Activated CD4-positive, CD25-positive, alpha-beta regulatory T cell treated with anti-CD3 and anti-CD28 coated beads, Interleukin-2, amount 50 U/mL, for 24 hours (primary cell): ENCODE measurements around the gene GABRB1.

Experiments used
- ATAC-seq, 2 donors: fragments of 150-1000 bp; cut with Tn5 transposase; one replicate each; pipeline ENCODE4 v1.10.0; 2021; ENCODE audit warnings: mild to moderate bottlenecking in 1 of 2, moderate library complexity in 1 of 2

GABRB1 gene

DNA sequence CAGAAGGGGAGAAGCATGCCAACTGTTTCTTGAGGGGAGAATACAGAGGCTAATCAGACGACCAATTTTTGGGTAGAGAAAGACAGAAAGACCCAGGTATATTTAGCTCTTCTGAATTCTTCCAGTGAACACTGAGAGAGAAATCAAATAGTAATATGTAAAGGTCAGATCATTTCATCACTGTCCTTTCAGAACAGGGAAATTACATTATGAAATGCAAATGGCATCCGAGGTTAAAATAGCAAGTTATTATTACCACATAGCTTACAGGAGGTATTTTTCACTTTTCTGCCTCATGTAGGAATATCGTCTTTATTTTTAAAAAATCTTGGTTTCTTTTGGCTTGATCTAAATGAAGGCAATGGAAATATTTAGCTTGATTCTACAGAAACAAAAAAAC lies 18.0 kb downstream of the GABRB1 start:
- ATAC-seq: no peak

GRCh38 chr4:47050761-47051725 lies 19.7 kb downstream of the GABRB1 start:
- no peak for ATAC-seq

- ATAC-seq: no peak
These were observed 22.1 kb downstream of the GABRB1 start for GRCh38 chr4:47053485-47053884.

GRCh38 chr4:47054130-47054529 lies 22.8 kb downstream of the GABRB1 start:
- ATAC-seq: no peak

- ATAC-seq: no peak
These were observed 26.6 kb downstream of the GABRB1 start for GRCh38 chr4:47057991-47058390.

GRCh38 chr4:47060561-47060960 lies 29.2 kb downstream of the GABRB1 start:
- ATAC-seq: no peak

DNA sequence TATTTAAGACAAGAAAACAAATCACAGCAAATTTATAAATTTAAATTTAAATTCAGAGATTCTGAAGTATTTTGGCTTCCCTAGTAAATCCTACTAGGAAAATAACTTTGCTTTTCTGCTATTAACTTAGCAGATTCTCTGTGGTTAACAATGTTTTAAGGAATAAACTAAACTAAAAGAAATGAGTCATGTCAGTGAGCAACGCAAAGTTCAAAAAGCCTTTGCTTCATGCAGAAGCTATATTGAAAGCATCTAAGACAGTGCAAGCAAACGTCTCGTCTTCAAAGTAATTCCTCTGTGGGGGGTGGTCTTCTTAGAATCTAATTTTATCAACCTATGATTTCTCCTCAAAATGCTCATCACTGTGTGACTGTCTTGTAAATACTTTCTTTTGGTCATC lies 30.1 kb downstream of the GABRB1 start:
- ATAC-seq: no peak

- ATAC-seq: no peak
These were observed 33.7 kb downstream of the GABRB1 start for GRCh38 chr4:47065051-47065481.

DNA sequence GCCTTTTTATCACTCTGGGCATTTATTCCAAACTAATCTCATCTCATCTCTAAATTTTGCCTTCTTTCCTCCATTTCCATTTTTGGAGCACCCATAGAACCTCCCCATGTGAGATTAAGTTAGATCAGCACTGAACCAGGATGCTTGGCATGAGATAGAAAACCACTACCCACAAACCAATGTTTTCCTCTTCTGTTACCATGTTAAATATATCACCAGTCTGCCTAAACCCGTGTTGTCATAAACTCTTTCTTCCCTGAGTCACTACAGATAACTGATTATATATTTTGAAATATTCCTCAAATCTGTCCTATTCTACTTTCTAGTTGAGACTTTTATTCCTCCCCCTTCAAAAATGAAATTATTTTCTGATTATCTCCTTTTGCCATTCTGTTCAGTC lies 37.6 kb downstream of the GABRB1 start:
- ATAC-seq: no peak

DNA sequence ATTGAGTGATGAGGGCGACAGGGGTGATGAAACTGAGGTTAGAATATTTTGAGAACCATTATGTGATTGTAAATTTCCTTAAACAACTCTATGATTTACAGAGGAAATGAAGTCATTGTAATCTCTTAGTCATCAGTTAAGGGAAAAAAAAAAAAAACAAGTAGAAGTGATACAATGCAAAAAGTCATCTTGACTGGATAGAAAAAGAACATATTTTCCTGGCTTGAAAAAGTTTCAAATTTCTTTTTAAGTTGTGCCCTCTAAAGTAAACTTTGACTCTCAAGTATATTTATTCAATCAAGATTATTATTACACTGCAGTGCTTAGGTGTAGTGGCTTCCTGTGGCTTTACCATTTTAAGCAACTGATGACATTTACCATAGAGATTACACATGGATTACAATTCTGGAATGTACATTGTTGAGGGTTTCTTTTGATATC lies 40.6 kb downstream of the GABRB1 start:
- no peak for ATAC-seq

GRCh38 chr4:47073647-47074046 lies 42.3 kb downstream of the GABRB1 start:
- ATAC-seq: no peak

- ATAC-seq: no peak
These were observed 43.4 kb downstream of the GABRB1 start for GRCh38 chr4:47074816-47075215.

- ATAC-seq: no peak
These were observed 43.9 kb downstream of the GABRB1 start for GRCh38 chr4:47075262-47075661.

DNA sequence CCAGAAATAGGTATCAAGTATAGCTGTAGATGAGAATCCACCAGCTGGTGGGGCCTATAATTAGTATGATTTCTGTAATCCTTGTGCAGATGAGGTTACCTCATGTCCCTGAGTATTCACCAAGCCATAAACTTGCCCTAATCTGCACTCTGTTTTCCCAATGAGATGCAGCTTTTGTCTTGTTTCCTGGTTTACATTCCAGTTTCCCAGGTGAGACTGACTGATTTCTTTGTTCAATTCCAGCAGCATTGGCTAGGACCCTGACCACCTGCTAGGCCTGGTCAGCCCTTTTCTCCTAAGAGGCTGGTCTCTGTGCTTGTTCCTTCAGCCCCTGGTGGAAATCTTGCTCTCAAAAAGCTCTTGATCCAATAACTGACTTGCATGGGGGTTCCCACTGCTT lies 44.6 kb downstream of the GABRB1 start:
- ATAC-seq: no peak

GRCh38 chr4:47084111-47084510 lies 52.7 kb downstream of the GABRB1 start:
- ATAC-seq: no peak

GRCh38 chr4:47084795-47085194 lies 53.4 kb downstream of the GABRB1 start:
- ATAC-seq: no peak

GRCh38 chr4:47088298-47088697 lies 56.9 kb downstream of the GABRB1 start:
- ATAC-seq: no peak

GRCh38 chr4:47095884-47096283 lies 64.5 kb downstream of the GABRB1 start:
- ATAC-seq: no peak

GRCh38 chr4:47101453-47101852 lies 70.1 kb downstream of the GABRB1 start:
- no peak for ATAC-seq

GRCh38 chr4:47104986-47105385 lies 73.6 kb downstream of the GABRB1 start:
- no peak for ATAC-seq

GRCh38 chr4:47106561-47106960 lies 75.2 kb downstream of the GABRB1 start:
- no peak for ATAC-seq

DNA sequence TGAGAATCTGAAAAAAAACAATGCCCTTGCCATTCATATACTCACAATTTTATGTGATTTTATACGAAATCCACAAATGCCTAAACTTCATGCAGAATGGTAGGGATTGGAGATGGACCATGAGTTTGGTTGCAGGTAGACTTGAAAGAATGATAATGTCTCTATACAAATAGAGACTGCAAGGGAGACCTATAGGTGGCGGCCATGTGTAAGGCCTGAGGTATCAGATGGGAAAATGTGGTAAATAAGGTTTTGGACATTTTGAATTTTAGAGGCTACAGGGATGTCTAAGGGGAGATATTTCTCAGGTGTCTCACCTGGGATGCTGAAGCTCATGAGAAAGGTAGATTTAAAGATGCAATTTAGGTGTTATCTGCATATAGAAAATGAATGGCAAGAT lies 78.0 kb downstream of the GABRB1 start:
- ATAC-seq: no peak

DNA sequence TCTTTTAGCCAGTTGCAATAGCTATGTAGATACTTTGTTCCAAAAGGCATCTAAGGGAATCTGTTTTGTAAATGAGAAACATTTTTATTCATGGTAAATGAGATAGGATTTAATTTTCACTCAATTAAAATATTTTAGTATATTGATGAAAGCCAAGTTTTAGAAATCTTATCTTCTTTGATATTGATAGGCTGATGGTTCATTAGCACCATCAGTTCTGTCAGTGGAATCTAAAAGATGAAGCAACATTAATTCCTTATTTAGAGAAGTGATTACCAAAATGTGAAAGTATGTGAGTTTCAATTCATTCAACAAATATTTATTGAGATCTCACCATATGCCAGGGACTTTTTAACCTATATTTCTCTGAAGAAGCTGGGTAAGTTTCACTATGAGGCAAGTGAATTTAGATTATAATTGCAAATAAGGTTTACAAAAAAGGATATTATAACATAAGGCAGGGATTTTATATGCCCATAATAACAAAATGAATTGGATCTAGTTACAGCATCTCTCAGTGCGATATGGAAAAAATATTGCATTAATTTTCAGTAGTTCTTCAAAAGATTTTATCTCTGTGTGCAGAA lies 79.3 kb downstream of the GABRB1 start:
- no peak for ATAC-seq
